HG03432 (cell line): ENCODE measurements around the gene TMEM225B.
"Not testable (repeated sequence)": the region's sequence is repeated elsewhere in the genome, so short reads cannot be mapped to it uniquely, and the experiment has no call there.

Source experiments
- ATAC-seq: cut with Tn5 transposase; IDR thresholded peaks from one replicate; pipeline ENCODE4 v1.9.1; 2021; ENCODE audit warnings: mild to moderate bottlenecking, moderate library complexity; ENCODE audit not compliant: unreplicated experiment

TMEM225B gene

DNA sequence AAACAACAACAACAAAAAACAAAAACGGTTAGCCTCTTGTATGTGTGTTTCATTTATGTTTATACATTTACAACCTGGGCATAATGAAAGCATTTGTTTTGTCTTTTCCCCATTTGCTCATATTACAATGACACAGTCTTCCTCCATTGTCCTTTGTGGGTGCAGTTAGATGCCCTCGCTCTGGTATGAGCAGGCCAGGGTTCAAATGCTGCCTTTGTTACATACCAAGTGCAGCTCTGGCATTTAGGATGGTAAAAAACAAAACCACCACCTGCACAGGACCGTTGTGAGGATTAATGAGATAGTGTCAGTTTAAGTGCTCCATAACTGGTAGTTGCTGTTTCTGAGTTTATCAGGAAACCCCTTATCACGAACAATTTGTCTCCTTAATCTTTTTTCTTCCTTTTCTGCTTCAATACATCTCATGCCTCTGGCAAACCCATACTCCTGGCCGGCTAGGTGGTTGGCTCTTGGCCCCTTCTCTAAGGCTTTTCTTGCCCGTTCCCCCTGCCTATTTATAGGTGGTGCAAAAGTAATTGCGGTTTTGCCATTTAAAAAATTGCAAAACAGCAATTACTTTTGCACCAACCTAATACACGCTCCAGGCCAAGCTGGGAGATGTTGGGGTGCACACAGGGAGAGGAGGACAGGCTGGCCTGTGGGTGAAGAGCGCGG, 18.6 kb upstream of the TMEM225B start:
- no peak for ATAC-seq

- no peak for ATAC-seq
These were observed 17.9 kb upstream of the TMEM225B start for GRCh38 chr7:99579956-99580777.

- not testable (repeated sequence) for ATAC-seq
These were observed 17.2 kb upstream of the TMEM225B start for GRCh38 chr7:99580778-99581332.

GRCh38 chr7:99588868-99589267, 9.2 kb upstream of the TMEM225B start:
- no peak for ATAC-seq

DNA sequence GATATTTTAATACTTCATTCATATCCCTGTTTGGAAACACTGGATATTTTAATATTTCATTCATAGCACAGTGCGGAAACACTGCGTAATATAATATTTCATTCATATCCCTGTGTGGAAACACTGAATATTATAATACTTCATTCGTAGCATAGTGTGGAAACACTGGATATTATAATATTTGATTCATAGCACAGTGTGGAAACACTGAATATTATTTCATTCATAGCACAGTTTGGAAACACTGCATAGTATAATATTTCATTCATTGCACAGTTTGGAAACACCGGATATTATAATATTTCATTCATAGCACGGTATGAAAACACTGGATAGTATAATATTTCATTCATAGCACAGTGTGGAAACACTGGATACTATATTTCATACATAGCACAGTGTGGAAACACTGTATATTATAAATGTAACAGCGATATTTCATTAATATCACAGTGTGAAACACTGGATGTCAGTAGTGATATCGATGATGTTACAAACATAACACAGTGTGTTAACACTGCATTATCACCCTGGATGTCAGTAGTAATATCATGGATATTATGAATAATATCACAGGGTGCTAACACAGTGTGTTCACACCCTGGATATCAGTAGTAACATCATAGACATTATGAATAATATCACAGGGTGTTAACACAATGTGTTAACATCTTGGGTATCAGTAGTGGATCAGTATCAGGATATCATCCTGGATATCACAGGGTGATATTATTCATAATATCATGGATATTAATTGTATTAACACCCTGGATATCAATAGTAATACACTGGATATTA, 2.9 kb upstream of the TMEM225B start:
- ATAC-seq = no peak

- no peak for ATAC-seq
These were observed 1.6 kb upstream of the TMEM225B start for GRCh38 chr7:99596408-99596955.

- ATAC-seq = no peak
These were observed 1.8 kb downstream of the TMEM225B start for GRCh38 chr7:99599836-99600235.

DNA sequence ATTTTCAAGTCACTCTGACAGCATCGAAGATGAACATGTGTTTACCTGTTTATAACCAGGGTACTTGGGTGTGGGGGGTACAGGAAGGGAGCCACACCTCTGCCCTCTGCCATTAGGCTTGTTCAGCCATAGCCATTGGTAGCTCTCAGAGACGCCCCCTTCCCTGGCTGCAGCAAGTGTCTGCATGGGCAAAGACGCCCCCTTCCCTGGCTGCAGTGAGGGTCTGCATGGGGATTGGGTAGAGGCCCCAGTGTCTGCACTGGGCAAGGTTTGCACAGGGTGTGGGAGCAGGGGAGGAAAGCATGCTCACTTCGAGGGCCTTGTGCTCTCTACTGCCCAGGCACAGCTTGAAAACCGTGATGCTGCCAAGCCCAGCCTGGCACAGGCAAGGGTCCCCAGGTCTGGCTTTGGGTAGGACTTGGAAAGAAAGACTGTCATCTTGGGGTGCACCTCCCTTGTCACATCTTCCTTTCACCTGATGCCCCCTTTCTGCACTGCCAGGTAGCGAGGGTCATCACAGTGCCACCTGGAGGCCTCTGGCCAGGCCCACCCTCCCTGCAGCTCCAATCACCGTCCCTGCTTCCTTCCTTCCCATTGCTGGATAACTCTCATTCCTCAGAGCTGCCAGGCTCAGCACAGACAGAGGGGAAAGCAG, 3.7 kb downstream of the TMEM225B start:
- no peak for ATAC-seq

GRCh38 chr7:99605527-99605926, 7.5 kb downstream of the TMEM225B start:
- no peak for ATAC-seq

- ATAC-seq = no peak
These were observed 8.5 kb downstream of the TMEM225B start for GRCh38 chr7:99606531-99606930.

DNA sequence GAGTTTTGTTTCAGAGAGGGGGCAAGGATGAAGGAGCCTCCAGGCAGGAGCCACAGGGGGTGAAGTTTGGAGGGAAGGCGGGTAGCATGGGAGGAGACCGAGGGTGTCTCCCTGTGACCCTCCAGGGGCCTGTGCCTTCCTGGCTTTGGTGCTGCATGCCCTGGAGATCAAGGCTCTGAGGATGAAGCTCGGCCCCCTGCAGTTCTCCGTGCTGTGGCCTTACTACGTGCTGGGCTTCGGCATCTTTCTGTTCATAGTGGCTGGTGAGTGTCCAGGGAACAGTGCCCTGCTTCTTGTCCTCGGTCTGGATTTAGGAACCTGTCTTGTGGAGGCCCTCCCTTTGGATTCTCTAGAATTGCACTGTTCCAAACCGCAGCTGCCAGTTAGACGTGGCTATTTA, 9.5 kb downstream of the TMEM225B start:
- ATAC-seq = no peak

- ATAC-seq = no peak
These were observed 16.4 kb downstream of the TMEM225B start for GRCh38 chr7:99614495-99614894.

GRCh38 chr7:99615989-99616358, 17.9 kb downstream of the TMEM225B start:
- no peak for ATAC-seq

DNA sequence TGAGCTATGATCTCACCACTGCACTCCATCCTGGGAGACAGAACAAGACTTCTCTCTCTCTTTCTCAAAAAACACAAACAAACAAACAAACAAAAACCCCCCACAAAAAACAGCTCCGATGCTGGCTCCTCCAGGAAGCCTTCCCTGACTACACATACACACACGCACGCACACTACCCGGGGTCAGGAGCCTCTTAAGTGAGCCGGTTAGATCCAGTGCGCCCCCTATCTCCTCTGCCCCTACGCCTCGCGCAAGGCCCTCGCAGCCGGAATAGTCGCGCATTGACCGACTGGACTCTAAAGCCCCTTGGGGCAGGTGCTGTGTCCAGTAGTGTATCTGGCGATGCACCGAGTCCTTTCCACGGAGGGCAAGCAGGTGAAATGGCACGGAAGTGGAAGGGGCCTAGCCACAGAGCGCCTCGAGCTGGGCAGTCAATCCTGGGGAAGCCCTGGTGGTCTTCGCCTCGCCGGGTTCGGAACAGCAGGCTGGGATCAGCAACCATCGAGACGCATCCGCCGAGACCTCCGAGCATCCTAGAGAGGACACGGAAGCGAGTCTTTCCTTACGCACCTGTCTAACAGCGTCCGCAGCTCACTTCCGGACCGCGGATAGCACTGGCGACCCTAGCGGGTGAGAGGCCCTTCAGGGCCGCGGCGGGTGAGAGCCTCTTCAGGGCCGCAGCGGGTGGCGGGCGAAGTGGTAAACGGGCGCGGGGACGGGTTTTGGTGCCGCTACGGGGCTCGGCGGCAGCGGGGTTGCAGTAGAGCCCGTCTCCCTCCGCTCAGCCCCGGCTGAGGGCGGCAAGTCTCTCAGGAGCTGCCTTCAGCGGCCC, 18.5 kb downstream of the TMEM225B start, which contains the start of gene ZSCAN25:
Gene ZSCAN25 (plus strand): TSS at position 588 of the 833 bp plus-strand sequence. CDS start 2,661 bp downstream, outside the sequence.
- ATAC-seq = peak; percentile 95

DNA sequence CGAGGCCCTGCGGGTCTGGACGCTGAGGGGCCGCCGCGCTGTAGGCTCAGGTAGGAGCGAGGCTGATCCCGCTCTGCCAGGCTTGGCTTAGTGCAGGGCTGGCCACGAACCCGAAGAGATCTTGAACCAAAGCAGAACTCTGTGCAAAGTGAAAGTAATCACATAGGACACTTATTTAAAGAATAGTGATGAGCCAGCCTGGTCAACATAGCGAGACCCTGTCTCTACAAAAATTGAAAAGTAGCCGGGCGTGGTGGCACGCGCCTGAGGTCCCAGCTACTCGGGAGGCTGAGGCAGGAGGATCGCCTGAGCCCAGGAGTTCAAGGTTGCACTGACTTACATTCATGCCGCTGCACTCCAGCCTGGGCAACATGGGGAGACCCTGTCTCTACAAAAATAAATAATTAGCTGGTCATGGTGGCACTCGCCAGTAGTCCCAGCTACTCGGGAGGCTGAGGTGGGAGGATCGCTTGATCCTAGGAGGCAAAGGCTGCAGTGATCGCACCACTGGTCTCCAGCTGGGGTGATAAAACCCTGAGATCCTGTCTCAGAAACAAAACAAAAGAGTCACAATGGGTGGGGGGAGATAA, 19.2 kb downstream of the TMEM225B start:
- no peak for ATAC-seq

DNA sequence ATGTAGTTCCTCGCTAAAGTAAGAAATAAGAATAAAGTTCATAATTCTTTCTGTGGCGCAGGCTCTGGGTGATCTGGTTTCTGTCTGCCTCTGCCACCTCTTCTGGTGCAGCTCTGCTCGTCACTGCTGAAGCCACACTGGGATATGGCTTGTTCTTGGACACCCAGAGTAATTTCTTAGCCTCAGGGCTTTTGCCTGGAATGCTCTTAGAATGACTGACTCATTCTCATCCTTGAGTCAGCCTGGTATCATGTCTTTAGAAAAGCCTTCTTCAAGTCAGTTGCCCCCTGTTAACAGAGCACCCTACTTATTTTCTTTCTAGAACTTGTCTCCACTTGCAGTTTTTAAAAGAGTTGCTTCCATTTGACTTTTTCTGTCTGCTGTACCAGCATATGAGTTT, 20.7 kb downstream of the TMEM225B start:
- no peak for ATAC-seq

DNA sequence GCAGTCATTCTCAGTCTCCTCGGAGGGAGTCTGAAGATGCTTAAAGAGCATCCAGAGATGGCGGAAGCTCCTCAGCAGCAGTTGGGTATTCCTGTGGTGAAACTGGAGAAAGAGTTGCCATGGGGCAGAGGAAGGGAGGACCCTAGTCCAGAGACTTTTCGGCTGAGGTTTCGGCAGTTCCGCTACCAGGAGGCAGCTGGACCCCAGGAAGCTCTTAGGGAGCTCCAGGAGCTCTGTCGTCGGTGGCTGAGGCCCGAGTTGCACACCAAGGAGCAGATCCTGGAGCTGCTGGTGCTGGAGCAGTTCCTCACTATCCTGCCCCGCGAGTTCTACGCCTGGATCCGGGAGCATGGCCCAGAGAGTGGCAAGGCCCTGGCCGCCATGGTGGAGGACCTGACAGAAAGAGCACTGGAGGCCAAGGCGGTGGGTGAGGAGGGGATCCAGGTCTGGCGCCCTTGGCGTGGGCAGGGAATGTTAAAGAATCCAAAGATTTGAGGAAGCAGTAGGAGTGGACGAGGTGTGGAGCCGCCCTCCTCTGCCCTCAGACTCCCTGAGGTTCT, 21.6 kb downstream of the TMEM225B start:
- no peak for ATAC-seq

GRCh38 chr7:99621271-99621670, 23.2 kb downstream of the TMEM225B start:
- ATAC-seq = no peak

DNA sequence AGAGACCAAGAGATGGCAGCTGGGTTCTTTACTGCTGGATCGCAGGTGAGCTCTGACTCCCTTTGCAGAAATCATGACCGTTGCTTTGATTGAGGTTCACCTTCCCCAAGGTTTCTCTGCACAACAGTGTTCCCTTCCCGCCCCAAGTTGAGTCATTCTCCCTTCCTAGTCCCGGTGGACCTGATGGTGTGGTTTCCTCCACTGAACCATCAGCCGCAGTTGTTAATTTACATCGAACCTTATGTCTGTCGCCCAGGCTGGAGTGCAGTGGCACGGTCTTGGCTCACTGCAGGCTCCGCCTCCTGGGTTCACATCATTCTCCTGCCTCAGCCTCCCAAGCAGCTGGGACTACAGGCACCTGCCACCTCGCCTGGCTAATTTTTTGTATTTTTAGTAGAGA, 24.5 kb downstream of the TMEM225B start:
- ATAC-seq = no peak
